Measurements from ENCODE around the gene KCNA5.

- no peak for TF ChIP-seq POLR2A (IDR thresholded peaks at IDR 0.05)
- TF ChIP-seq, protein P1, sequence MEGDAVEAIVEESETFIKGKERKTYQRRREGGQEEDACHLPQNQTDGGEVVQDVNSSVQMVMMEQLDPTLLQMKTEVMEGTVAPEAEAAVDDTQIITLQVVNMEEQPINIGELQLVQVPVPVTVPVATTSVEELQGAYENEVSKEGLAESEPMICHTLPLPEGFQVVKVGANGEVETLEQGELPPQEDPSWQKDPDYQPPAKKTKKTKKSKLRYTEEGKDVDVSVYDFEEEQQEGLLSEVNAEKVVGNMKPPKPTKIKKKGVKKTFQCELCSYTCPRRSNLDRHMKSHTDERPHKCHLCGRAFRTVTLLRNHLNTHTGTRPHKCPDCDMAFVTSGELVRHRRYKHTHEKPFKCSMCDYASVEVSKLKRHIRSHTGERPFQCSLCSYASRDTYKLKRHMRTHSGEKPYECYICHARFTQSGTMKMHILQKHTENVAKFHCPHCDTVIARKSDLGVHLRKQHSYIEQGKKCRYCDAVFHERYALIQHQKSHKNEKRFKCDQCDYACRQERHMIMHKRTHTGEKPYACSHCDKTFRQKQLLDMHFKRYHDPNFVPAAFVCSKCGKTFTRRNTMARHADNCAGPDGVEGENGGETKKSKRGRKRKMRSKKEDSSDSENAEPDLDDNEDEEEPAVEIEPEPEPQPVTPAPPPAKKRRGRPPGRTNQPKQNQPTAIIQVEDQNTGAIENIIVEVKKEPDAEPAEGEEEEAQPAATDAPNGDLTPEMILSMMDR (IDR thresholded peaks at IDR 0.05): no peak
These were observed 34.7 kb downstream of the KCNA5 start for GRCh38 chr12:5078423-5078822.
